ENCODE results near the gene SH3BP1. TPM values are rescaled to one million over a fixed set of nuclear protein-coding genes. Genes with fewer than 3 reads are reported as not detected.
A peak's percentile ranks its signal among the peaks of the same experiment; 100 is the strongest.

SH3BP1 gene
- total and polyA plus RNA-seq, 2 of the 13 experiments (the other 11 are each of a cell fraction or from before 2014, with no cell fraction given): 8.4 to 18.5 TPM

- TF ChIP-seq CREB1 (IDR thresholded peaks at IDR 0.05) (peak; percentile 64; the same call in 1 of the 2 replicates), CREB1 (CRISPR knock-in tag; IDR thresholded peaks at IDR 0.05) (peak; percentile 82), SPEN (CRISPR knock-in tag; IDR thresholded peaks at IDR 0.05; ENCODE audit: low read depth) (peak; percentile 89), PLSCR1 (CRISPR knock-in tag; IDR thresholded peaks at IDR 0.05; ENCODE audit: borderline replicate concordance) (no peak), ESRRA (CRISPR knock-in tag; IDR thresholded peaks at IDR 0.05; ENCODE audit: low read depth) (no peak), IRX3 (CRISPR knock-in tag; IDR thresholded peaks at IDR 0.05; ENCODE audit: borderline replicate concordance, low read depth) (no peak), NBN (conservative IDR thresholded peaks at IDR 0.05) (no peak), MYC (CRISPR knock-in tag; IDR thresholded peaks at IDR 0.05; ENCODE audit: borderline replicate concordance) (peak; percentile 75; the same call in 1 of the 2 replicates), NR3C1 (CRISPR knock-in tag; IDR thresholded peaks at IDR 0.05) (no peak), REPIN1 (CRISPR knock-in tag; IDR thresholded peaks at IDR 0.05; ENCODE audit: borderline replicate concordance, low read depth) (peak; percentile 69), ZNF333 (CRISPR knock-in tag; IDR thresholded peaks at IDR 0.05; ENCODE audit: borderline replicate concordance) (peak; percentile 51; the same call in 1 of the 2 replicates), RFX5 (IDR thresholded peaks at IDR 0.05; ENCODE audit: low read depth, low read length) (no peak), HOXA7 (CRISPR knock-in tag; IDR thresholded peaks at IDR 0.05) (no peak), SNAPC2 (CRISPR knock-in tag; IDR thresholded peaks at IDR 0.05) (no peak), ZGPAT (CRISPR knock-in tag; IDR thresholded peaks at IDR 0.05) (peak; percentile 92), FOXO1 (CRISPR knock-in tag; IDR thresholded peaks at IDR 0.05) (peak; percentile 48; the same call in 1 of the 2 replicates), JARID2 (CRISPR knock-in tag; IDR thresholded peaks at IDR 0.05; ENCODE audit: insufficient replicate concordance) (peak; percentile 57), LRRFIP1 (CRISPR knock-in tag; conservative IDR thresholded peaks at IDR 0.05) (no peak), CTCF (CRISPR knock-in tag; IDR thresholded peaks at IDR 0.05) (no peak), SRSF4 (IDR thresholded peaks at IDR 0.05; ENCODE audit: low read depth, low read length, poor library complexity, severe bottlenecking) (no peak), ZNF615 (CRISPR knock-in tag; IDR thresholded peaks at IDR 0.05; ENCODE audit: borderline replicate concordance) (no peak), SMAD3 (CRISPR knock-in tag; IDR thresholded peaks at IDR 0.05) (peak; percentile 75), RNF2 (conservative IDR thresholded peaks at IDR 0.05; ENCODE audit: low read depth) (0 out of 2 replicates have a peak, but pooled peaks have one; percentile 20), MXD4 (CRISPR knock-in tag; IDR thresholded peaks at IDR 0.05) (peak; percentile 86)
Observed at GRCh38 chr22:37686002-37686982, 46.8 kb downstream of the SH3BP1 start, which contains the start of gene NOL12 (continued).

Data from HepG2 (cell line).